ENCODE results near the gene XYLT1. TPM values are rescaled to one million over a fixed set of nuclear protein-coding genes. Genes with fewer than 3 reads are reported as not detected.

XYLT1 gene
- total RNA-seq, 1 experiment from 2014 or later: 25.0 TPM

DNA sequence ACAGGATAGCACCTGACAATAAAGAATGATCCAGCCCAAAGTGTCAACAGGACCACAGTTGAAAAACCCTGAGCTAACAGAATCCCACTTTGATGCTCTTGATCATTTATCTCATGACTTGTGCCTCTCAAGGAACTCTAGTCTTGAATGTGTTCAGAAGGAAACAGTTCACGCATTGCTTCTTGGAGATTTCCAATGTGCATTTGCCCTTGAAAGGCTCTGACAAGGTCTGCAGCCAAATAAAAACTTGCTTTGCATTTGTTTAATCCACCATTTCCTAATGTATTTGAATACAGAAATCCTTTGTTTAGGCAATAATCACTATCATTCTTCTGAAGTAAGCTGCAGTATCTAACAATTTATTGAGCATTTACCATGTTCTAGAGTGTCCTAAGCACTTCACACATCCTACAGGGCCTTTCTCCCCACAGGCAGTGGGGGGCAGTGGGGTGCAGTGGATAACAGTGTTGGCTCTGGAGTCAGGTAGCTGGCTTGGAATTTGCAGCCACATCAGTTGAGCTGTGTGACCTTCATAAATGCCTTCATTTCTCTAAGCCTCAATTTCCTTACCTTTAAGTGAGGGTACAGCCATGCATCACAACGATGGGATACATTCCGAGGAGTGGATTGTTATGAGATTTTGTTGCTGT is 239.7 kb downstream of the XYLT1 start (continued):
- TF ChIP-seq FOXJ3 (CRISPR knock-in tag; IDR thresholded peaks at IDR 0.05; ENCODE audit: borderline replicate concordance): no peak

DNA sequence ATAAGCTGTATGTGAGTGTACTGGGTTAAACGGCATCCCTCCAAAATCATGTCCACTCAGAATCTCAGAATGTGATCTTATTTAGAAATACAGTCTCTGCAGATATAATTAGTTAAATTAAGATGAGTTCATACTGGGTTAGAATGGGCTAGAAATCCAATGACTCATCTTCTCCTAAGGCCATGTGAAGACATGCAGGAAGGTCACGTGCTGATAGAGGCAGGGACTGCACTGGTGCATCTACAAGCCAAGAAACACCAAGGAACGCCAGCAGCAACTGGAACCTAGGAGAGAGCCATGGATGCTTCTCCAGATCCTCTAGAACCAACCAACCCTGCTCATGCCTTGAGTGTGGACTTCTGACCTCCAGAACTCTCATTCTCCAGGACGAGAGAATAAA is 241.0 kb downstream of the XYLT1 start:
- DNase-seq (ENCODE audit: low spot score): no peak
- Mint-ChIP-seq H3K9me3 (no peaks in the 10 kb centered on the region), H3K4me1 (peaks cover 11% of the 10 kb centered on the region), H3K36me3 (no peaks in the 10 kb centered on the region), H3K27me3 (ENCODE audit: low read depth) (no peaks in the 10 kb centered on the region), H3K4me3 (no peak overlapping the region), H3K27ac (no peak overlapping the region)
- TF ChIP-seq ZNF121 (CRISPR knock-in tag; IDR thresholded peaks at IDR 0.05): no peak
- TF ChIP-seq TEAD1 (CRISPR knock-in tag; IDR thresholded peaks at IDR 0.05): no peak
- TF ChIP-seq, protein P1, sequence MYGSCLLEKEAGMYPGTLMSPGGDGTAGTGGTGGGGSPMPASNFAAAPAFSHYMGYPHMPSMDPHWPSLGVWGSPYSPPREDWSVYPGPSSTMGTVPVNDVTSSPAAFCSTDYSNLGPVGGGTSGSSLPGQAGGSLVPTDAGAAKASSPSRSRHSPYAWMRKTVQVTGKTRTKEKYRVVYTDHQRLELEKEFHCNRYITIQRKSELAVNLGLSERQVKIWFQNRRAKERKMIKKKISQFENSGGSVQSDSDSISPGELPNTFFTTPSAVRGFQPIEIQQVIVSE (CRISPR knock-in tag; IDR thresholded peaks at IDR 0.05; ENCODE audit: borderline replicate concordance): no peak
- no peak for TF ChIP-seq ZNF263 (CRISPR knock-in tag; IDR thresholded peaks at IDR 0.05; ENCODE audit: low read depth)
- no peak for TF ChIP-seq GRHL2 (CRISPR knock-in tag; IDR thresholded peaks at IDR 0.05; ENCODE audit: insufficient replicate concordance, severe bottlenecking)
- TF ChIP-seq MYBL2 (CRISPR knock-in tag; IDR thresholded peaks at IDR 0.05): no peak
- no peak for TF ChIP-seq NR1H2 (CRISPR knock-in tag; IDR thresholded peaks at IDR 0.05)
- TF ChIP-seq ESRRA (CRISPR knock-in tag; IDR thresholded peaks at IDR 0.05; ENCODE audit: borderline replicate concordance): no peak
- TF ChIP-seq, protein P2, sequence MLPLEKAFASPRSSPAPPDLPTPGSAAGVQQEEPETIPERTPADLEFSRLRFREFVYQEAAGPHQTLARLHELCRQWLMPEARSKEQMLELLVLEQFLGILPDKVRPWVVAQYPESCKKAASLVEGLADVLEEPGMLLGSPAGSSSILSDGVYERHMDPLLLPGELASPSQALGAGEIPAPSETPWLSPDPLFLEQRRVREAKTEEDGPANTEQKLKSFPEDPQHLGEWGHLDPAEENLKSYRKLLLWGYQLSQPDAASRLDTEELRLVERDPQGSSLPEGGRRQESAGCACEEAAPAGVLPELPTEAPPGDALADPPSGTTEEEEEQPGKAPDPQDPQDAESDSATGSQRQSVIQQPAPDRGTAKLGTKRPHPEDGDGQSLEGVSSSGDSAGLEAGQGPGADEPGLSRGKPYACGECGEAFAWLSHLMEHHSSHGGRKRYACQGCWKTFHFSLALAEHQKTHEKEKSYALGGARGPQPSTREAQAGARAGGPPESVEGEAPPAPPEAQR (CRISPR knock-in tag; IDR thresholded peaks at IDR 0.05): no peak
- TF ChIP-seq ZNF396 (CRISPR knock-in tag; IDR thresholded peaks at IDR 0.05; ENCODE audit: borderline replicate concordance): no peak
- POLR2A ChIA-PET: no interaction called here
- CTCF ChIA-PET: no interaction called here
- ATAC-seq: no peak

DNA sequence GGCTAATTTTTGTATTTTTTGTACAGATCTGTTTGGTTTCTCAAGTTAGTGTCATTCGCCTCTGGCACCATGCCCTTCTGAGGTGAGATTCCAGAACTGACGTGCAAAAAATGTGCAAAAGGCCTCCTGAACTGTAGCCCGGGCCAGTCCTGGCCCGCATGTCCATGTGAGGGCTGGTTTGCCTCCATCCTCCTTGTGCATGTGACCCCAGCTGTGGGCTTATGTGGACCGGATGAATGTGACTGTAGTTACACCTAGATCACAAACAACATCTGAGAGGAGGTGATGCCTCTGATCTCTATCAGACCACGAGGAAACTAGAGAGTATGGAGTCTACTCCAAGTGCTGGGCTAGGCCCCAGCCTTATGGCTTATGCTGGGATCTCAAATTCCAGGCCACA is 241.6 kb downstream of the XYLT1 start:
- POLR2A ChIA-PET: no interaction called here
- CTCF ChIA-PET: no interaction called here
- TF ChIP-seq CREM (CRISPR knock-in tag; IDR thresholded peaks at IDR 0.05): no peak
- no peak for TF ChIP-seq ELF4 (CRISPR knock-in tag; IDR thresholded peaks at IDR 0.05; ENCODE audit: low read depth)
- TF ChIP-seq, protein P3, sequence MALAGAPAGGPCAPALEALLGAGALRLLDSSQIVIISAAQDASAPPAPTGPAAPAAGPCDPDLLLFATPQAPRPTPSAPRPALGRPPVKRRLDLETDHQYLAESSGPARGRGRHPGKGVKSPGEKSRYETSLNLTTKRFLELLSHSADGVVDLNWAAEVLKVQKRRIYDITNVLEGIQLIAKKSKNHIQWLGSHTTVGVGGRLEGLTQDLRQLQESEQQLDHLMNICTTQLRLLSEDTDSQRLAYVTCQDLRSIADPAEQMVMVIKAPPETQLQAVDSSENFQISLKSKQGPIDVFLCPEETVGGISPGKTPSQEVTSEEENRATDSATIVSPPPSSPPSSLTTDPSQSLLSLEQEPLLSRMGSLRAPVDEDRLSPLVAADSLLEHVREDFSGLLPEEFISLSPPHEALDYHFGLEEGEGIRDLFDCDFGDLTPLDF (CRISPR knock-in tag; IDR thresholded peaks at IDR 0.05): no peak
- no peak for TF ChIP-seq OVOL2 (CRISPR knock-in tag; IDR thresholded peaks at IDR 0.05; ENCODE audit: borderline replicate concordance)
- TF ChIP-seq ZNF121 (CRISPR knock-in tag; IDR thresholded peaks at IDR 0.05): no peak
- no peak for TF ChIP-seq JUN (CRISPR knock-in tag; IDR thresholded peaks at IDR 0.05)
- no peak for TF ChIP-seq CBFB (CRISPR knock-in tag; IDR thresholded peaks at IDR 0.05; ENCODE audit: low read depth)
- TF ChIP-seq, protein P4, sequence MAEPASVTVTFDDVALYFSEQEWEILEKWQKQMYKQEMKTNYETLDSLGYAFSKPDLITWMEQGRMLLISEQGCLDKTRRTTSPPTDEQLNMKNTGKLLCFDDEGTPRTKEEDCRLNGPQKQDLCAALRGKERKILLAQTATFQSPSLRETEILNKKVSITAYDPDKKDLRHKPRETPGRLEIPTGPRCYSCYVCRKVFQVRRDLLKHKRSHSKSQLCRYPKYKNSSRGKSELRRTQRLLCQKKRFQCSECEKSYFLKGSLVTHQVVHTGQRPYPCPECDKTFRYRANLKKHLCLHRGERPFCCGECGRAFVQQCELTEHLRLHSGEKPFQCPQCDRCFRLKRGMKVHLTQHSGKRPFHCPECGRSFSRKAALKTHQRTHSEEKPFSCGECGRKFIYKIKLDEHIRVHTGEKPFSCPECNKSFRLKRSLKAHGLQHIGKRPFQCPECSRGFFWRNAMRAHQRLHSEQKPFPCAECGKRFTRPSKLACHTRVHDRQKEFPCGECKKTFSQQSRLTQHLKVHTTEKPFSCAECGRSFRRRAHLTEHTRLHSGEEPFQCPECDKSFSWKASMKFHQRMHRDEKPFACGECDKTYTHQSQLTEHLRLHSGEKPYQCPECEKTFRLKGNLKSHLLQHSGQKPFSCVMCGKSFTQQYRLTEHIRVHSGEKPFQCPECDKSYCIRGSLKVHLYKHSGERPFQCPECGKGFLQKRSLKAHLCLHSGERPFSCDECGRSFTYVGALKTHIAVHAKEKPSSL (CRISPR knock-in tag; conservative IDR thresholded peaks at IDR 0.05): no peak
- TF ChIP-seq, protein P5, sequence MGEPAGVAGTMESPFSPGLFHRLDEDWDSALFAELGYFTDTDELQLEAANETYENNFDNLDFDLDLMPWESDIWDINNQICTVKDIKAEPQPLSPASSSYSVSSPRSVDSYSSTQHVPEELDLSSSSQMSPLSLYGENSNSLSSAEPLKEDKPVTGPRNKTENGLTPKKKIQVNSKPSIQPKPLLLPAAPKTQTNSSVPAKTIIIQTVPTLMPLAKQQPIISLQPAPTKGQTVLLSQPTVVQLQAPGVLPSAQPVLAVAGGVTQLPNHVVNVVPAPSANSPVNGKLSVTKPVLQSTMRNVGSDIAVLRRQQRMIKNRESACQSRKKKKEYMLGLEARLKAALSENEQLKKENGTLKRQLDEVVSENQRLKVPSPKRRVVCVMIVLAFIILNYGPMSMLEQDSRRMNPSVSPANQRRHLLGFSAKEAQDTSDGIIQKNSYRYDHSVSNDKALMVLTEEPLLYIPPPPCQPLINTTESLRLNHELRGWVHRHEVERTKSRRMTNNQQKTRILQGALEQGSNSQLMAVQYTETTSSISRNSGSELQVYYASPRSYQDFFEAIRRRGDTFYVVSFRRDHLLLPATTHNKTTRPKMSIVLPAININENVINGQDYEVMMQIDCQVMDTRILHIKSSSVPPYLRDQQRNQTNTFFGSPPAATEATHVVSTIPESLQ (CRISPR knock-in tag; IDR thresholded peaks at IDR 0.05): no peak
- TF ChIP-seq, protein P6, sequence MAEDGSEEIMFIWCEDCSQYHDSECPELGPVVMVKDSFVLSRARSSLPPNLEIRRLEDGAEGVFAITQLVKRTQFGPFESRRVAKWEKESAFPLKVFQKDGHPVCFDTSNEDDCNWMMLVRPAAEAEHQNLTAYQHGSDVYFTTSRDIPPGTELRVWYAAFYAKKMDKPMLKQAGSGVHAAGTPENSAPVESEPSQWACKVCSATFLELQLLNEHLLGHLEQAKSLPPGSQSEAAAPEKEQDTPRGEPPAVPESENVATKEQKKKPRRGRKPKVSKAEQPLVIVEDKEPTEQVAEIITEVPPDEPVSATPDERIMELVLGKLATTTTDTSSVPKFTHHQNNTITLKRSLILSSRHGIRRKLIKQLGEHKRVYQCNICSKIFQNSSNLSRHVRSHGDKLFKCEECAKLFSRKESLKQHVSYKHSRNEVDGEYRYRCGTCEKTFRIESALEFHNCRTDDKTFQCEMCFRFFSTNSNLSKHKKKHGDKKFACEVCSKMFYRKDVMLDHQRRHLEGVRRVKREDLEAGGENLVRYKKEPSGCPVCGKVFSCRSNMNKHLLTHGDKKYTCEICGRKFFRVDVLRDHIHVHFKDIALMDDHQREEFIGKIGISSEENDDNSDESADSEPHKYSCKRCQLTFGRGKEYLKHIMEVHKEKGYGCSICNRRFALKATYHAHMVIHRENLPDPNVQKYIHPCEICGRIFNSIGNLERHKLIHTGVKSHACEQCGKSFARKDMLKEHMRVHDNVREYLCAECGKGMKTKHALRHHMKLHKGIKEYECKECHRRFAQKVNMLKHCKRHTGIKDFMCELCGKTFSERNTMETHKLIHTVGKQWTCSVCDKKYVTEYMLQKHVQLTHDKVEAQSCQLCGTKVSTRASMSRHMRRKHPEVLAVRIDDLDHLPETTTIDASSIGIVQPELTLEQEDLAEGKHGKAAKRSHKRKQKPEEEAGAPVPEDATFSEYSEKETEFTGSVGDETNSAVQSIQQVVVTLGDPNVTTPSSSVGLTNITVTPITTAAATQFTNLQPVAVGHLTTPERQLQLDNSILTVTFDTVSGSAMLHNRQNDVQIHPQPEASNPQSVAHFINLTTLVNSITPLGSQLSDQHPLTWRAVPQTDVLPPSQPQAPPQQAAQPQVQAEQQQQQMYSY (CRISPR knock-in tag; IDR thresholded peaks at IDR 0.05): no peak
- TF ChIP-seq, protein P7, sequence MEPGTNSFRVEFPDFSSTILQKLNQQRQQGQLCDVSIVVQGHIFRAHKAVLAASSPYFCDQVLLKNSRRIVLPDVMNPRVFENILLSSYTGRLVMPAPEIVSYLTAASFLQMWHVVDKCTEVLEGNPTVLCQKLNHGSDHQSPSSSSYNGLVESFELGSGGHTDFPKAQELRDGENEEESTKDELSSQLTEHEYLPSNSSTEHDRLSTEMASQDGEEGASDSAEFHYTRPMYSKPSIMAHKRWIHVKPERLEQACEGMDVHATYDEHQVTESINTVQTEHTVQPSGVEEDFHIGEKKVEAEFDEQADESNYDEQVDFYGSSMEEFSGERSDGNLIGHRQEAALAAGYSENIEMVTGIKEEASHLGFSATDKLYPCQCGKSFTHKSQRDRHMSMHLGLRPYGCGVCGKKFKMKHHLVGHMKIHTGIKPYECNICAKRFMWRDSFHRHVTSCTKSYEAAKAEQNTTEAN (CRISPR knock-in tag; IDR thresholded peaks at IDR 0.05): no peak

More for the DNA sequence above, 241.6 kb downstream of the XYLT1 start:
- no peak overlapping the region for H3K4me3 Mint-ChIP-seq
- DNase-seq (ENCODE audit: low spot score) (no peak), ATAC-seq (no peak)
- no peaks in the 10 kb centered on the region for H3K9me3 Mint-ChIP-seq
- H3K27ac Mint-ChIP-seq: no peak overlapping the region
- H3K27me3 Mint-ChIP-seq (ENCODE audit: low read depth): no peaks in the 10 kb centered on the region
- H3K4me1 Mint-ChIP-seq: peaks cover 11% of the 10 kb centered on the region
- H3K36me3 Mint-ChIP-seq: no peaks in the 10 kb centered on the region
